CD4-positive, alpha-beta T cell (primary cell): ENCODE measurements around the gene RYK. TPM values are rescaled to one million over a fixed set of nuclear protein-coding genes. Genes with fewer than 3 reads are reported as not detected.

ENCODE experiments used
- ATAC-seq: fragments of 200-7000 bp; cut with Tn5 transposase; one replicate; pipeline ENCODE4 v1.10.0; 2022; ENCODE audit warnings: mild to moderate bottlenecking; ENCODE audit not compliant: poor library complexity
- CTCF ChIA-PET: fragments of 350-600 bp; sonication (Branson Sonifier 250); formaldehyde crosslinking; loops from one replicate; lab custom pipeline; 2021; ENCODE audit warnings: antibody characterized with exemption, inconsistent platforms; lab: Charles Lee
- POLR2A ChIA-PET: fragments of 350-600 bp; sonication (Branson Sonifier 250); formaldehyde crosslinking; loops from one replicate; lab custom pipeline; 2021; ENCODE audit warnings: antibody characterized with exemption, inconsistent platforms; lab: Charles Lee
- DNase-seq, 14 experiments: peaks; one replicate each; pipeline ENCODE4 v3.0.0-alpha.2; 2013 to 2020; ENCODE audit warnings: mixed read lengths in 2 of 14
- H3K27ac ChIP-seq, 2 donors: one replicate each; pipeline versions ENCODE4 v1.5.1 to v1.7.0; 2013; ENCODE audit warnings: low read length in 2 of 2, low read depth in 1 of 2, mild to moderate bottlenecking in 1 of 2
- H3K27me3 ChIP-seq, 2 experiments: 1 replicate in 1 of 2; 2 replicates in 1 of 2; pipeline versions ENCODE4 v1.6.1 to v1.7.0; 2013; ENCODE audit warnings: low read length in 2 of 2, control low read depth in 1 of 2, mild to moderate bottlenecking in 1 of 2, moderate library complexity in 1 of 2; ENCODE audit not compliant: insufficient read depth in 2 of 2, control insufficient read depth in 1 of 2
- H3K36me3 ChIP-seq: one replicate; pipeline ENCODE4 v1.6.1; 2013; ENCODE audit warnings: low read length, control low read depth; ENCODE audit not compliant: insufficient read depth
- H3K4me1 ChIP-seq: one replicate; pipeline ENCODE4 v1.6.1; 2013; ENCODE audit warnings: low read length, control low read depth; ENCODE audit not compliant: insufficient read depth
- H3K4me3 ChIP-seq: one replicate; pipeline ENCODE4 v1.5.1; 2013; ENCODE audit warnings: mild to moderate bottlenecking, low read length, moderate library complexity
- H3K9me3 ChIP-seq, 2 experiments: 1 replicate in 1 of 2; 2 replicates in 1 of 2; pipeline versions ENCODE4 v1.6.1 to v1.7.0; 2013; ENCODE audit warnings: low read length in 2 of 2, mild to moderate bottlenecking in 2 of 2, control low read depth in 1 of 2, moderate library complexity in 1 of 2; ENCODE audit not compliant: control insufficient read depth in 1 of 2, insufficient read depth in 1 of 2
- H3K27ac Mint-ChIP-seq: one replicate; pipeline ENCODE4 v1.8.0; 2020; ENCODE audit warnings: mixed read lengths
- H3K27me3 Mint-ChIP-seq: one replicate; pipeline ENCODE4 v1.8.0; 2021; ENCODE audit warnings: mixed read lengths
- H3K36me3 Mint-ChIP-seq: one replicate; pipeline ENCODE4 v1.8.0; 2021; ENCODE audit warnings: low read depth, mixed read lengths
- H3K4me1 Mint-ChIP-seq: one replicate; pipeline ENCODE4 v1.8.0; 2021; ENCODE audit warnings: low read depth, mixed read lengths
- H3K4me3 Mint-ChIP-seq: one replicate; pipeline ENCODE4 v1.8.0; 2020; ENCODE audit warnings: mild to moderate bottlenecking, mixed read lengths
- H3K9me3 Mint-ChIP-seq: one replicate; pipeline ENCODE4 v1.8.0; 2020; ENCODE audit warnings: mixed read lengths
- CTCF ChIP-seq: fragments of 200-600 bp; IDR thresholded peaks from one replicate; pipeline ENCODE4 v1.8.0; 2022; ENCODE audit warnings: antibody characterized with exemption, mild to moderate bottlenecking
- intact Hi-C, 2 experiments: fragments of 100-400 bp; cut with DNase I in 1 of 2; cut with micrococcal nuclease in 1 of 2; formaldehyde crosslinking; loops; one replicate each; pipeline versions ENCODE4 v1.15.1 to v1.9.0; 2023 to 2025; cut with DNase I, micrococcal nuclease
- total RNA-seq, 174 experiments: library from RNA in 2 of 174; stranded (reverse) in 2 of 174; gene quantifications; one replicate each; pipeline ENCODE4 v1.2.3 and lab custom pipeline; 2021 to 2026

Gene RYK
- total RNA-seq, 2 experiments from 2014 or later, result 57.6 to 59.2 TPM

- Mint-ChIP-seq H3K9me3 (no peaks in the 10 kb centered on the region), H3K27ac (no peak overlapping the region), H3K4me1 (peaks cover 6% of the 10 kb centered on the region), H3K4me3 (no peak overlapping the region), H3K27me3 (no peaks in the 10 kb centered on the region), H3K36me3 (peaks cover 90% of the 10 kb centered on the region)
- peaks cover 55% of the 10 kb centered on the region for H3K36me3 ChIP-seq
- intact Hi-C loops, result loop anchor here in 1 of 2 experiments (5.0 kb wide), 3 partner anchors 109 to 274 kb away; no protein-coding TSS in a partner anchor
- POLR2A ChIA-PET, result no interaction called here
- ATAC-seq, result no peak
- DNase-seq, result no peak
- no peak for TF ChIP-seq CTCF
- no peak overlapping the region for H3K4me3 ChIP-seq
- H3K27me3 ChIP-seq, result no peaks in the 10 kb centered on the region
- no peaks in the 10 kb centered on the region for H3K9me3 ChIP-seq
- H3K4me1 ChIP-seq, result no peaks in the 10 kb centered on the region
- no peak overlapping the region for H3K27ac ChIP-seq
- CTCF ChIA-PET, result interaction anchor here (1.6 to 4.0 kb wide), 2 partner anchors 14 to 275 kb away, joined by 6 to 14 read pairs; no protein-coding TSS in a partner anchor
These were observed 52.2 kb downstream of the RYK start for GRCh38 chr3:134198414-134198813.

- no peaks in the 10 kb centered on the region for H3K9me3 ChIP-seq
- no peak overlapping the region for H3K27ac ChIP-seq
- H3K36me3 Mint-ChIP-seq, result peaks cover 89% of the 10 kb centered on the region
- no peaks in the 10 kb centered on the region for H3K4me1 ChIP-seq
- no peak overlapping the region for H3K4me3 ChIP-seq
- H3K27me3 Mint-ChIP-seq, result no peaks in the 10 kb centered on the region
- peak; percentile 78 for TF ChIP-seq CTCF
- no peaks in the 10 kb centered on the region for H3K9me3 Mint-ChIP-seq
- H3K36me3 ChIP-seq, result peaks cover 50% of the 10 kb centered on the region
- ChIA-PET CTCF (interaction anchor here (1.6 to 4.0 kb wide), 2 partner anchors 15 to 276 kb away, joined by 6 to 14 read pairs; no protein-coding TSS in a partner anchor), POLR2A (no interaction called here)
- intact Hi-C loops, result loop anchor here (1.0 to 5.0 kb wide), 5 partner anchors 110 to 295 kb away; no protein-coding TSS in a partner anchor
- no peak overlapping the region for H3K4me3 Mint-ChIP-seq
- no peaks in the 10 kb centered on the region for H3K27me3 ChIP-seq
- peaks cover 6% of the 10 kb centered on the region for H3K4me1 Mint-ChIP-seq
- ATAC-seq (peak; percentile 77), DNase-seq (peak in 3 of 14 experiments; percentile 53 to 64 (median 63))
- no peak overlapping the region for H3K27ac Mint-ChIP-seq
These were observed 52.9 kb downstream of the RYK start for GRCh38 chr3:134197681-134198261.

- no peak for ATAC-seq
- Mint-ChIP-seq H3K9me3 (no peaks in the 10 kb centered on the region), H3K4me1 (peaks cover 6% of the 10 kb centered on the region), H3K4me3 (no peak overlapping the region), H3K27ac (no peak overlapping the region), H3K27me3 (no peaks in the 10 kb centered on the region), H3K36me3 (peaks cover 91% of the 10 kb centered on the region)
- no peak for DNase-seq
- H3K27me3 ChIP-seq, result no peaks in the 10 kb centered on the region
- H3K9me3 ChIP-seq, result no peaks in the 10 kb centered on the region
- POLR2A ChIA-PET, result no interaction called here
- H3K27ac ChIP-seq, result no peak overlapping the region
- no peaks in the 10 kb centered on the region for H3K4me1 ChIP-seq
- no peak for TF ChIP-seq CTCF
- peaks cover 26% of the 10 kb centered on the region for H3K36me3 ChIP-seq
- CTCF ChIA-PET, result interaction anchor here (2.8 kb wide), 1 partner anchor 18 kb away, joined by 8 read pairs; no protein-coding TSS in a partner anchor
- intact Hi-C loops, result no loop called here
- no peak overlapping the region for H3K4me3 ChIP-seq
These were observed 56.4 kb downstream of the RYK start for GRCh38 chr3:134194247-134194646.
